Transverse colon (tissue), 4 donors: ENCODE results near the gene PROK2. TPM values are rescaled to one million over a fixed set of nuclear protein-coding genes. Genes with fewer than 3 reads are reported as not detected.

Experiments
- DNase-seq: peaks from one replicate; pipeline ENCODE4 v3.0.0-alpha.2; 2019
- H3K27ac ChIP-seq, 4 donors: fragments of 200-600 bp; sonication (generic); 2 replicates each; pipeline ENCODE4 v1.5.1; 2016 to 2018; ENCODE audit warnings: inconsistent platforms in 4 of 4
- H3K27me3 ChIP-seq: fragments of 200-600 bp; sonication (generic); 2 replicates; pipeline ENCODE4 v1.5.1; 2017; ENCODE audit warnings: inconsistent platforms
- H3K36me3 ChIP-seq, 4 donors: fragments of 200-600 bp; sonication (generic); 2 replicates each; pipeline ENCODE4 v1.5.1; 2017 to 2019; ENCODE audit warnings: inconsistent platforms in 4 of 4
- H3K4me1 ChIP-seq, 4 donors: fragments of 200-600 bp; sonication (generic); 2 replicates each; pipeline ENCODE4 v1.5.1; 2017 to 2020; ENCODE audit warnings: inconsistent platforms in 4 of 4
- H3K4me3 ChIP-seq, 4 donors: fragments of 200-600 bp; sonication (generic); 1 replicate in 1 of 4; 2 replicates in 3 of 4; pipeline versions ENCODE4 v1.5.1 to v1.6.1; 2017 to 2019; ENCODE audit warnings: inconsistent platforms in 4 of 4
- H3K9me3 ChIP-seq, 2 donors: fragments of 200-600 bp; sonication (generic); 2 replicates each; pipeline ENCODE4 v1.5.1; 2017 to 2019; ENCODE audit warnings: inconsistent platforms in 2 of 2
- EP300 ChIP-seq: sonication (generic); formaldehyde crosslinking; IDR thresholded peaks from one replicate; pipeline ENCODE4 v1.6.1; 2017; ENCODE audit warnings: antibody characterized with exemption, low read depth
- POLR2A ChIP-seq: fragments of 450-650 bp; IDR thresholded peaks from one replicate; pipeline ENCODE4 v1.6.1; 2016; ENCODE audit warnings: antibody characterized with exemption, mild to moderate bottlenecking, moderate library complexity
- POLR2AphosphoS5 ChIP-seq, 3 donors: sonication (generic); formaldehyde crosslinking; IDR thresholded peaks; one replicate each; pipeline ENCODE4 v1.6.1; 2016; ENCODE audit warnings: antibody characterized with exemption in 3 of 3
- WGBS, 2 donors: methylation state at CpG; one replicate each; pipeline ENCODE4 v1.1.5; 2018; ENCODE audit warnings: low coverage in 1 of 2; 5-methylcytosine and 5-hydroxymethylcytosine counted together
- in situ Hi-C, 4 donors: fragments of 200-750 bp; cut with MboI; loops; one replicate each; pipeline versions ENCODE4 v1.15.0 to v1.15.1; 2017; ENCODE audit warnings: low sequenced_read_pairs in 3 of 4, low pct_ligation_motif_present in 1 of 4, low pct_unique_long_range_greater_than_20kb in 1 of 4
- intact Hi-C: fragments of 100-400 bp; cut with DNase I; formaldehyde crosslinking; loops from one replicate; pipeline ENCODE4 v1.15.1; 2023; ENCODE audit warnings: low total_unique reads
- total RNA-seq, 4 donors: library from RNA; depleted of rRNA; stranded (reverse); fragments of >200 nt; gene quantifications; one replicate each; pipeline ENCODE4 v1.1.0, GENCODE V29; 2016
- TF ChIP-seq, protein P1 (sequence below), 5 experiments: fragments of 200-600 bp in 3 of 5; fragments of 450-650 bp in 2 of 5; sonication (generic) in 3 of 5; IDR thresholded peaks; 1 replicate in 2 of 5; 2 replicates in 3 of 5; pipeline ENCODE4 v1.5.1; 2016 to 2017; ENCODE audit warnings: antibody characterized with exemption in 5 of 5, inconsistent platforms in 3 of 5, mild to moderate bottlenecking in 2 of 5, moderate library complexity in 1 of 5

PROK2 gene
- total RNA-seq, 4 donors from 2014 or later, result not detected

DNA sequence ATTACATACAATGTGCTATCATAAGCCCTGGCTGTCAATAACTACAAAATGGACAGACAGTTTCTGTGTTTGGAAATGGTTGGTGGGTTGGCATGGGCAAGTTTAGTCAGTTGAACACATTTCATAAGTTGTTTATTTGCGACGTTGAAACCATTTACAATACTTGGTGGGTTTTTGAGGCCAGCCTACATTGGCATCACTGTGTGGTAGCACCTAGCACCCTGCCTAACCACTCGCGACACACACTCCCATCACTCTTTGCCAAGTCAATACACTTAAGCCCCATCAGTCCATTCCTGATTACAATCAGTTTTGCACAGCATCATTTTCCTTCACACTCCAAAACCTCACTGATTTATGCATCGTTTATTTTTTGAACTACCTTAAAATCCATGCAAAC, 13.8 kb downstream of the PROK2 start:
- H3K4me3 ChIP-seq, result no peak overlapping the region
- TF ChIP-seq, protein P1, sequence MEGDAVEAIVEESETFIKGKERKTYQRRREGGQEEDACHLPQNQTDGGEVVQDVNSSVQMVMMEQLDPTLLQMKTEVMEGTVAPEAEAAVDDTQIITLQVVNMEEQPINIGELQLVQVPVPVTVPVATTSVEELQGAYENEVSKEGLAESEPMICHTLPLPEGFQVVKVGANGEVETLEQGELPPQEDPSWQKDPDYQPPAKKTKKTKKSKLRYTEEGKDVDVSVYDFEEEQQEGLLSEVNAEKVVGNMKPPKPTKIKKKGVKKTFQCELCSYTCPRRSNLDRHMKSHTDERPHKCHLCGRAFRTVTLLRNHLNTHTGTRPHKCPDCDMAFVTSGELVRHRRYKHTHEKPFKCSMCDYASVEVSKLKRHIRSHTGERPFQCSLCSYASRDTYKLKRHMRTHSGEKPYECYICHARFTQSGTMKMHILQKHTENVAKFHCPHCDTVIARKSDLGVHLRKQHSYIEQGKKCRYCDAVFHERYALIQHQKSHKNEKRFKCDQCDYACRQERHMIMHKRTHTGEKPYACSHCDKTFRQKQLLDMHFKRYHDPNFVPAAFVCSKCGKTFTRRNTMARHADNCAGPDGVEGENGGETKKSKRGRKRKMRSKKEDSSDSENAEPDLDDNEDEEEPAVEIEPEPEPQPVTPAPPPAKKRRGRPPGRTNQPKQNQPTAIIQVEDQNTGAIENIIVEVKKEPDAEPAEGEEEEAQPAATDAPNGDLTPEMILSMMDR (IDR thresholded peaks at IDR 0.05), result no peak
- TF ChIP-seq EP300 (no peak), POLR2A (no peak), POLR2AphosphoS5 (IDR thresholded peaks at IDR 0.05) (no peak)
- no peaks in the 10 kb centered on the region for H3K36me3 ChIP-seq
- DNase-seq, result no peak
- H3K4me1 ChIP-seq, result no peaks in the 10 kb centered on the region
- intact Hi-C loops, result no loop called here
- 74 to 83% methylated on average over 5 of the region's 5 CpGs for WGBS, 2 donors
- H3K27me3 ChIP-seq, result peaks cover 15% of the 10 kb centered on the region
- in situ Hi-C loops, result no loop called here
- no peak overlapping the region for H3K27ac ChIP-seq
- H3K9me3 ChIP-seq, result no peaks in the 10 kb centered on the region

DNA sequence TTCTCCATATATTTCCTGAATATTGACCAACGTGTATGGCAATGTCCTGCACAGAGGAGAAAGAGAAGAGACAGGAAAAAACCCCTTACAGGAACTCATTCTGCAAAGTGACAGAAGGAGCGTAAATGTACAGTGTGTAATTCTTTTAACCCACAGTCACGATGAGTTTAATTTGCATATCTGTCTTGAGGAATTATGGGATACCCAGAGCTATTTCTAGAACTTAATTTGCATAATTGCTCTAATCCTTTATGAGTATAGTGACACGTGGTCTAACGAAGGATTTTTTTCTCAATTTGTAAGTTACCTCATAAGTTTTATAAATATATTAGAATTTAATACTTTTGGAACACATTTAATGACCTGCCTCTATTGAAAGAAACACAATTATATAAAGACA, 21.5 kb downstream of the PROK2 start:
- Histone ChIP-seq H3K4me1 (no peaks in the 10 kb centered on the region), H3K27ac (no peak overlapping the region), H3K9me3 (no peaks in the 10 kb centered on the region), H3K27me3 (peaks cover 34% of the 10 kb centered on the region), H3K36me3 (no peaks in the 10 kb centered on the region), H3K4me3 (no peak overlapping the region)
- intact Hi-C loops (no loop called here), in situ Hi-C loops (no loop called here)
- DNase-seq, result no peak
- TF ChIP-seq EP300 (no peak), POLR2AphosphoS5 (IDR thresholded peaks at IDR 0.05) (no peak)
- TF ChIP-seq, protein P1 (IDR thresholded peaks at IDR 0.05), result no peak
- 65 to 67% methylated on average over 5 of the region's 5 CpGs for WGBS, 2 donors

DNA sequence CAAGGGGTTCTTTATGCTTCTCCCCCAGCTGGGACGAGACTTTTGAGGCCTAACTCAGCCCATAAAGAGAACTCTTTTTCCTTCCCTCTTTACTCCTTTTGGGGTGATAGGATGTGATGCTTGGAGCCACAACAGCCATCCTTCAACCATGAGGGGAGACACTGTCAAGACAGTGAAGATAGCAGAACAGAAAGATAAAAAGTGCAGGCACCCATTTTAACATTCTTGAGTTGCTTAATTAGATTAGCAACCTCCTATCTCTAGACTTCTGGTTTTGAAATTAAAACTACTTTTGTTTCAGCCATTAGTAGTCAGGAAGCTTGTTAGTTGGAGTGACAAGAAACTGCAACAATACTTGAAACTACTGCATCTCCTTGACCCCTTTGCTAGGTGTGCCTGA, 24.8 kb downstream of the PROK2 start:
- Histone ChIP-seq H3K36me3 (no peaks in the 10 kb centered on the region), H3K4me3 (no peak overlapping the region), H3K4me1 (no peaks in the 10 kb centered on the region), H3K27ac (no peak overlapping the region), H3K27me3 (peaks cover 52% of the 10 kb centered on the region), H3K9me3 (no peaks in the 10 kb centered on the region)
- in situ Hi-C loops (no loop called here), intact Hi-C loops (no loop called here)
- TF ChIP-seq EP300, result no peak
- TF ChIP-seq, protein P1 (IDR thresholded peaks at IDR 0.05), result no peak
- no peak for TF ChIP-seq POLR2A
- no peak for TF ChIP-seq POLR2AphosphoS5 (IDR thresholded peaks at IDR 0.05)
- DNase-seq, result no peak
- 88% methylated on average over 1 of the region's 1 CpG; no CpG with 5 or more reads in 1 of the 2 donors for WGBS, 2 donors

DNA sequence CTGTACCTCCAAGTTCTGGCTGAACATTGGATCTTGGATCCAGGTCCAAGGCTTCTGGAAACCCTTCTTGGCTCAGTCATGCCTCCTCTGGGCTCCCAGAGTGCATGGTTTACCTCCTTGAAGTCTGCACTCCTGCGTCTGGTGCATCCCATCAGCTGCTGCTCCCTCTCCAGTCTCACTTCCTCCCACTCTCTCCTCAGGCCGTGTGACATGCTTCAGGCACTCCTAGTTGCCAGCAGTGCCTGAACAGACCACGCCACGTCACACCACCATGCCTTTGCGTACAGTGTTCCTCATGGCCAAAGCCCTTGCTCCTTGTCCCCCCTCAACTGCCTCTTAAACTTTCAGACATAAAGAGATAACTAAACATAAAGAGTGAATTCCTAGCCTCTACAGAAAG, 25.5 kb downstream of the PROK2 start:
- TF ChIP-seq, protein P1 (IDR thresholded peaks at IDR 0.05), result no peak
- TF ChIP-seq POLR2A, result no peak
- TF ChIP-seq POLR2AphosphoS5 (IDR thresholded peaks at IDR 0.05), result no peak
- TF ChIP-seq EP300, result no peak
- WGBS, 2 donors, result 81% methylated on average over 5 of the region's 5 CpGs; no CpG with 5 or more reads in 1 of the 2 donors
- intact Hi-C loops (no loop called here), in situ Hi-C loops (no loop called here)
- H3K9me3 ChIP-seq, result no peaks in the 10 kb centered on the region
- H3K36me3 ChIP-seq, result no peaks in the 10 kb centered on the region
- no peak for DNase-seq
- H3K4me1 ChIP-seq, result no peaks in the 10 kb centered on the region
- no peak overlapping the region for H3K27ac ChIP-seq
- peaks cover 59% of the 10 kb centered on the region for H3K27me3 ChIP-seq
- H3K4me3 ChIP-seq, result no peak overlapping the region
